HuH-7.5 (cell line): ENCODE data around the gene FOXP4.
A peak's percentile ranks its signal among the peaks of the same experiment; 100 is the strongest.

Experiments used
- DNase-seq: peaks from one replicate; pipeline ENCODE4 v3.0.0; 2011; ENCODE audit warnings: low spot score

The FOXP4 gene

DNA sequence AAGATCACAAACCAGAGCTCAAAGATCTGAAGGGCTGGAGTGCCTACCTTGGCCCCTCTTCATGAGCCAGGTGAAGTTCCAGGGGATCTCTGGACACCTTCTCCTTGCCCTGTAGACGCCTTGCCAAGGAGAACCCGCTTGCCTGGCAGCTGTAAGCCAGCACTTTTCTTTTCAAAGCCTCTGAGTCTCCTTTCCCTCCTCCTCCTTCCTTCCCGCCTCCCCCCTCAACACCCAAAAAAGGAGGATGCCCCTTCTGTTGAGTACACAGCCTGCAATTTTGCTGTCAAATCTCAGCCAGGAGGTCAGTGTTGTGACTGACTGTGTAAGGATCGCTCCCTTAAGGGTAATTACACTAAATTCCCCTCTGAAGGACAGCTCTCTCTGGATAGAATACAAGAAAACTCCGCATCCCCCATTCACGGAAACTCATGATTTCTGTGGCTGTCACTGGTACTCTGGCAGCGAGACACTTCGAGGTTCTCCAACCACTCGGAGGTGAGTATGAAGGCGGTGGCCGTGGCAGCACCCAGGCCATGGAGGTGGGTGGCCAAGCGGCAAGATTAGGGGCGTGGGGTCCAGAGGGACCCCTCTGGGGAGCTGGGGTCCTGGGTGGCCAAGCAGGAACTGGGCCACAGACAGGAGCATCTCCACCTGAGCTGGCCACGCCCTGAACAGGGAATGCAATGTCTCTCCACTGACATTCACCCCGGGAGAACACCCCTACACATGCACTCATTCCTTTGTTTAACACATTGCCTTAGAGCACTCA, 23.2 kb upstream of the FOXP4 start:
- DNase-seq: no peak

GRCh38 chr6:41523915-41524633, 22.1 kb upstream of the FOXP4 start:
- DNase-seq: no peak

DNA sequence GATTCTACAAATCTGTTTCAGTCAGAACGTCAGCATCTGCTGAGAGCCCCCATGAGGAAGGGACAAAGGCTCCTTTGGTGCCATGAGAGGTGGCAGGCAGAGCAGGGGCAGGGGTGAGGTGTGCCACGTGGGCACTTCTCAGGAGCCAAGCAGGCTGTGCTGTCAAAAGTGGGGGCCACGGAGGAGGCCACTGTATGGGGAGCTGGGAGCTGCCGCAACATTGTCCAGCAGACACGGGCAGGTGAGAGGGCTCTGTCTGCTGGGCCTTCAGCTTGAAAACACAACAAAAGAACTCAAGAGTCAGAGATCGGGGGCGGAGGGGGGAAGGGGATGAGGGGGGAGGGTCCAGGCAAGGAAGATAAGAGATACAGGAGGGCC, 21.6 kb upstream of the FOXP4 start:
- no peak for DNase-seq

DNA sequence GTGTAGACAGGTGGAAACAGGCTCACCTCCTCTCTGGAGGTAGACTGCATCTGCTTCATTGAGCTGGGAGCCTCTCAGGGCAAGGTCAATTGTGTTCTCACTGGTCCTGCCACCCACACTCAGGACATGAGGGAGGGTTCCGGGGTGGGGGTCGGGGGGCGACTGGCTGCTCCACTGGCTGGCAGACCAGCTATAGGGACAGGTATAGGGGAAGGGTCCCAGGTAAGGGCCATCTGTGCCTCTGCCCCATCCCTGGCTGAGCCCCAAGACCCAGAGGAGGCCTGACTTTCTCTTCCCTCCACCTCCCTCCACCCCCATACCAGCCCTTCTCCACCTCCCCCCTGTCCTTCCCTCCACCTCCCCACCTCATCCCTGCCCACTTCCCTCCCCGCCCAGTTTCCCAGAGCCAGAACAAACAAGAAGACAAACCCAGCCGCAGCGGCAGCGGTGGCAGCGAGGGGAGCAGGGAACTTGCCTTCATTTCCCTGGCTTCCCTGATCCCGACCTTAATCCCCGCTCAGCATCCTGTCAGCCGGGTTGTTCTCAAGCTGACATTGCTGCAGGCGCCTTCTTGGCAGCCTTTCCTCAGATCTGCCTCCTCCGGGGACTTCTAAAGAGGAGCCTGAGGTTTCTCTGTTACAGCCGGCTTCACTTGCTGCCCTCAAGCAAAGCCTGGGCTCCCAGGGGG, 18.3 kb upstream of the FOXP4 start:
- no peak for DNase-seq

DNA sequence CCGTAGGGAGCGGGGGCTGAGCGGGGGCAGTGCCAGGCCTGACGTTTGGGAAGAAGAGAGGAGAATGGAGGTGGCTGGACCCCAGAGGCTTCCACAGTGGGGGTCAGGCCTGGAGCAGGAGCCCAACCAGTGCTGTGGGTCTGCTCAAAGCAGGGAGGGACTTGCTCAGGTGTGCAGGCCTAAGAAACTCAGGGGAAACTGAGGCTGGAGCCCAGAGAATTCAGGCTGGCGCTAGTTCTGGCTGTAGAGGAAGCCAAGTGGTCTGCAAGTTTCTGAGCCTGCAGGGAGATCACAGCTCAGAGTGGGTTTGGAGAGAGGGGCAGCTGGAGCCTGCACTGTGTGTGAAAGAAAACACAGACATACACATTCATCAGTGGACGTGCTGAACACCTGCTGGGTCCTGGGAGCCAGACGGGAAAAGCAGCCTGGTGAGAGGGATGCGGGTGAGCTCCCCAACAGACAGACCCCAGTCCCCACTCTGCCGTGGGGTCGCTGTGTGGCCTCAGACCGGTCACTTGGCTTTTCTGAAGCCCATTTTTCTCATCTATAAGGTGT, 17.7 kb upstream of the FOXP4 start:
- DNase-seq: no peak

DNA sequence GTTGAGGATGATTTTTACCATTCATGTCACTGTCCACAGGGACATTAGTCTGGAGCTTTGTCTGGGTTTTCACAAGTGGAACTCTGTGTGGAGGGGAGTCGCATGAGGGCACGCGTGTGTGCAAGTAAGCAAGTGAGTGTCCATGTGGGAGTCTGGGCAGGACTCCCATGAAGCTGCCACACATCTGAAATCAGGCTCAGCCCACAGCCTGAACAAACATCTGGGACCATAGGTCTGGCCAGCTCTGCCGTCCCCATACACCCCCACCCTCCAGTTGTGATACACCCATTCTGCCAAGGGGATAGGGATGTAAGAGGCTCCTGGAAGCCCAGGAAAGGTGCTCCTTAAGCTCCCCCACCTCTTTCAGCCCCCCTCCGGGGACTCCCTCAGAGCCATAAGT, 17.1 kb upstream of the FOXP4 start:
- no peak for DNase-seq

DNA sequence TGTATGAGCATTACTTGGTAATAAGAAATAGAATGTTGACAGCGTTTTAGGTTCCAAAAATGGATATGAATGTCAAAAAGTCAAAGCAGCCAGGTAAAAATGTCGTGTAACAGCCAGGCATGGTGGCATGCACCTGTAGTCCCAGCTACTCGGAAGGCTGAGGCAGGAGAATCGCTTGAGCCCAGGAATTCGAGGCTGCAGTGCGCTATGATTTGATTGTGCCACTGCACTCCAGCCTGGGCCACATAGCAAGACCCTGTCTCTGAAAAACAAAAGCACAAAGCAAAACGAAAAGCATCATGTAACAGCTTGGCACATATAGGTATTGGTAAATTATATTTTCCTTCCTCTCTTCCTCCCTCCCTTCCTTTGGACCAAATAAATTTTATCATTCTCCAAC, 16.2 kb upstream of the FOXP4 start:
- DNase-seq: no peak

DNA sequence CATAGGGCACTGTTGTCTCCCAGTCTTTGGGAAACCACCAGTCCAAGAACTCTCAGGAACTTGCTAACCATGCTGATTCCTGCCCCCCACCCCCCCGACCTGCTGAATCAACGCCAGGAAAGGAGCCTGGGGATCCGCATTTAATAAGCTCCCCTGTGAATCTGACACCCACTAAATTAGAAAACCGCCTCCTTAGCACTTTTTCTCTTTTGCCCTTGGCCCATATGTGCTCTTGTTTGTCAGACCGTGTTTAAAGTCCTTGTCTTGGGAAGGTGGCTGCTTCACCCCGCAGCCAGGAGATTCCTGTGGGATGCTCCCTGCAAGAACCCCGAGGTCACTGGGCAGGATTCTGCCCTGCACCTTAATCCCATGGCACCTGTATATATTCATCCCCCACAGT, 15.7 kb upstream of the FOXP4 start:
- DNase-seq: no peak

- DNase-seq: no peak
These were observed 15.2 kb upstream of the FOXP4 start for GRCh38 chr6:41531016-41531415.

DNA sequence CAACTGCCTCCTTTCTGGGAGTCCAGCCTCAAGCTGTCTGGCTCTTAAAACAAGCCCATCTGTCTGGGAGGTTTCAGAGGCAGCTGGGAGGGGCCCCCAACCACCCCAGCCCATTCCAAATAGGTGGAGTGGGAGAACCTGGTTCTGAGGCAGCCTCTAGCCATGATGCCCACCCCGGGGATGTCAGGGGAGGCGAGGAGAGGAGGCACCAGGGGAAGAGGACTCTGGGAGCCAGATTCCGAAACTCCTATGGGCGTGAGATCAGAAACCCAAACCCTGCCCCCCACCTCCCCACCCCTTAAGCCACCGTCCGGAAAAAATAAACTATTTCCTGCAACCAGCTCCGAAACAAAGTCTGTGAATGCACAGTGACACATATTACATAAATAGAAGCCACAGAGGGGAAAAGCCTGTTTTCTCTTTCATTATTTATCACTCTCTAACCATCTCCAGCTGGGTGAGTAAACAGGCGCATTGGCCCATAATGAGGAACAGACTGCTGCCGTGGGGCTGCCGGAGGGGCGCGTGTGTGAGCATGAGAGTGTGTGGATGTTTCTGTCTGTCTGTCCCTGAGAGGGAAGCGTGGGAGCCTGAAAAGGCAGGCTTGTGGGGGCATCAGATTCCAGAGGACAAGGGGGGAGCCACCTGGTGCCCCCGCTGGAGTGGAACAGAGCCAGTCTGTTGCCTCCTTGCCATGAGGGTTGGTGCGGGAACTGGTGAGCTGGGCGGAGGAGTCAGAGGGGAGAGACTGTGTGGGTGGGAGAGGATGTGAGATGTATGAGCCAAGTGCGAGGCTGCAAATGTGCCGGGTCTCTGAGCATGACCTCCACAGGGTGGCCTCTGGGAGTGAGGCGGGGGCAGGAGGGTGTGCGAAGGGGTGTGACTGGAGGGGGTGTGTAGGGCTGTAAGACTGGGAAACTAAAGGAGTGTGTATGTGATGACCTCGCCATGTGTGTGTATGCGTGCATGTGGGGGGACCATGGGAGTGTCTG, 14.3 kb upstream of the FOXP4 start:
- DNase-seq: no peak

- no peak for DNase-seq
These were observed 10.4 kb upstream of the FOXP4 start for GRCh38 chr6:41535766-41536165.

GRCh38 chr6:41536795-41537758, 9.1 kb upstream of the FOXP4 start:
- no peak for DNase-seq

GRCh38 chr6:41538556-41539182, 7.5 kb upstream of the FOXP4 start:
- DNase-seq: peak; percentile 42

DNA sequence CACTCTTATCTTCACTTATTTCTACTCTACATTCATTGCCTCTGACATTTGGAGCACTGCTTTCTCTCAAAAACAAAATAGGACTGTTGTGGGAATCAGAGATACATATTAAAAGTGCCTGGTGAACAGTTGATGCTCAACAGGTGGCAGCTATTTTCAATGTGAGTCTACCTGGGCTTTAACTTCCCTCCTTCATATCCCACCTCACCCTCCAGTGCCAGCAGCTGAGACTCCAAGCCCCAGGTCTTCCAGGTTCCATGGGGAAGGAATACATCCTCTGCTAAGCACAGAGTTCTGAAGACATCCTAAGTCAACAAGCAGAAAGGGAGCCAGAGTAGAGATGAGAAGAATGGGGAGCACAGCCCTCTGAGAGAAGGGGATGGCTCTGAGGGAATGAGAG, 7.0 kb upstream of the FOXP4 start:
- no peak for DNase-seq

DNA sequence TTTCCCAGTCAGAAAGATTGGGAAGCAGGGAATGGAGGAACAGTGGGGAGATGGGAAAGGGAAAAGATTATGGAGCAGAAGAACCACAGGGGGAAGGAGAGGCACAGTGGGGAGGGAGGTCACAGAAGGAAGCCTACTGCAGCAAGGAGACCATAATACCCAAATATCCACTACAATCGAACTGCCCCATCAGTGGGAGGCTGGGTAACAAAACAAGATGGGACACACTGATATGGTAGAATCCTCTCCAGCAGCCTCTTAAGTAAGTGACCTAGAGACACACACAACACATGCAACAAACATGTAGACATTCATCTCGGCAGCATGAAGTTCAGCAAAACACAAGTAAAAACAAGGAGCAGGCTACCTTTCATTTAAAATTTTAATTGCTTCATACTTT, 4.8 kb upstream of the FOXP4 start:
- DNase-seq: no peak

GRCh38 chr6:41543087-41543486, 3.1 kb upstream of the FOXP4 start:
- DNase-seq: no peak

GRCh38 chr6:41545247-41545702, 906 bp upstream of the FOXP4 start:
- DNase-seq: no peak

GRCh38 chr6:41546475-41546865, 289 bp downstream of the FOXP4 start:
- DNase-seq: no peak

GRCh38 chr6:41546866-41547798, 951 bp downstream of the FOXP4 start:
- peak; percentile 29 for DNase-seq
